Aortic smooth muscle cell (primary cell): ENCODE measurements around the gene PRR30. TPM values are rescaled to one million over a fixed set of nuclear protein-coding genes. Genes with fewer than 3 reads are reported as not detected.

Experiments used
- total RNA-seq: library from RNA; depleted of rRNA; stranded (reverse); fragments of >200 nt; gene quantifications from 2 replicates; pipeline ENCODE4 v1.2.3, GENCODE V29; 2014

PRR30 gene
- total RNA-seq, result not detected in 2 replicates

DNA sequence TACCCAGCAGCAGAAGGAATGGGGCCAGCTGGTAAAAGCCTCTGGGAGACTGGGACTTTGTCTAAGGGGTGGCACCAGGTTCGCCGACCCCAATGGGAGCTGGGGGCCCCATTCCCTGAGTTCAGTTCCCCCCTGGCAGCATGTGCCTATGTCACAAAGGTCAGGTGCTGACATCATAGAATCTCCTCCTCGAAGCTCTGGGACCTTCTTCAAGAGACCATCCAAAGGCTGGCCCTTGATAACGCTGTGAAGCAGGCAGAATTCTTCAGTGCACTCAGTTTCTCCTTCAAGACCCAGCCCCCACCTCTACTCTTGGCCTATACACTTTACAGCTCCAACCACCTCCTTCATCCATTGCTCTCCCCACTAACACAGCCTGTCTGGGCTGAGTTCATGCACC, at the start of gene PRR30:
PRR30 (minus strand) TSS at position 101 of the 400 bp plus-strand sequence. CDS start 1,081 bp downstream, outside the sequence.

DNA sequence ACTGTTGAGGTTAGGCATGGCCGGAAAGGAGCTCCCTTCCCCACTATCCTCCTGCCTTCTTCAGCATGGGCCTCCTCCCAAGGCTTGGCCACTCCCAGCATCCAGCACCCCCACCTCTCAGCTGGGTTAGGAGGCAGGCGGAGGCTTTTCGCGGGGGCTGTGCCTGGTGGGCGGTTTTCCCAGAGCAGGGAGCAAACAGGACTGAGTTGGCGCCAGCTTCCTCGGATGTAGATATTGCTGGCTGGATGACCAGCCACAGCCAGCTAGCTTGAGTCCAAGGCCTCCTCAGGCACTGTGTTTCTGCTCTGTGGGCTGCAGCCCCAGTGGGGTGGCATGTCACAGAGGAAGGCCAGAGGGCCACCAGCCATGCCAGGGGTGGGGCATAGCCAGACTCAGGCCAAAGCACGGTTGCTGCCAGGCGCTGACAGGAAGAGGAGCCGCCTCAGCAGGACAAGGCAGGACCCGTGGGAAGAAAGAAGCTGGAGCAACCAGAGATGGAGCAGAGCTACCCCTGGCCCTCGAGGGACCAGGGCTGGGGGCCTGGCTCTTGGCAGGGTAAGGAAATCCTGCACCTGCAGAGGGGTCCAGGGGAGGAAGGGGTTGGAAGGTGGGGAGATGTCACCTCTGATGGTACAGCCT, 9.7 kb upstream of the PRR30 start, which contains the start of gene TCF23:
TCF23 (plus strand) TSS at position 204 of the 639 bp plus-strand sequence; CDS start at position 334, 130 bp downstream.

DNA sequence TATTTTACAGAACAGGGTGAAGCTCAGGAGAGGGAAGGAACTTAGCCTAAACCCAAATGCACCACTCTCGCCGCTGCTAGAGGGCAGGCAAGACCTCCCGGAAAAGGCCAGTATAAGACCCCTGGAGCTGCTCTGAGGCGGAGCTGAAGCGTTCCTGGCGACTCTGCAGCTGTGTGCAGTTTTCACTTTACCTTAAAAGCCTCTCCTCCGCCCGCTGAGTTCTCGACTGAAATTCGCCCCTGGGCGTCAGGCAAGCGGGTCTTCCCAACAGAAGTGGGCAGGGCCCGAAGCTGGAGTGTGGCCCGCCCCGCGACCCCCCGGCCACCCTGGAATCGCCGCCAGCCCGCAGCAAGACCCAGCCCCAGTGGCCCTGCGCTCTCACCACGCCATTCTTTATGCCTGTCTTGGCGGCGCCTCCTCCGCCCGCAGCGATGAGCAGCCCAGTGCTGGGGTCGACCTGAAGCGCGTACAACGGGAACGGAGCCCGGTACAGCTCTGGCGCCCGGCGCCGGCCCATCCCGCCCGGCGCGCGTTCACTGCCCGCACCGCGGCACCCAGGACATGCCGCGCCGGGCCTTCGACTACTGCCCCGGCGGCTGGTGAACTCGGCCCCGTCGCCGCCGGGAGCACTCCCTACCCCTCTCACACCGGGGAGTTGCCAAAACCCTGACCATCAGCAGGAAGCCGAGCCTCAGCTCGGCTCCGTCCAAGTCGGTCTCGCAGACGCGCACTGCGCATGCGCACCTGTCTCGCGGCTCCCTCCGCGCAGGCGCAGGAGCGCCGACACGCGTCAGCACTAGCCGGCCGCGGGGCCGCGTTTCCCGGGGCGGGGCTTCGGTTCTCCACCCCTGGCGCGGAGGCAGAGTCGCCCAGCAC, 5.1 kb downstream of the PRR30 start, which contains the start of gene PREB:
PREB (minus strand) TSS at position 732 of the 876 bp plus-strand sequence; CDS start at position 517, 215 bp downstream.

DNA sequence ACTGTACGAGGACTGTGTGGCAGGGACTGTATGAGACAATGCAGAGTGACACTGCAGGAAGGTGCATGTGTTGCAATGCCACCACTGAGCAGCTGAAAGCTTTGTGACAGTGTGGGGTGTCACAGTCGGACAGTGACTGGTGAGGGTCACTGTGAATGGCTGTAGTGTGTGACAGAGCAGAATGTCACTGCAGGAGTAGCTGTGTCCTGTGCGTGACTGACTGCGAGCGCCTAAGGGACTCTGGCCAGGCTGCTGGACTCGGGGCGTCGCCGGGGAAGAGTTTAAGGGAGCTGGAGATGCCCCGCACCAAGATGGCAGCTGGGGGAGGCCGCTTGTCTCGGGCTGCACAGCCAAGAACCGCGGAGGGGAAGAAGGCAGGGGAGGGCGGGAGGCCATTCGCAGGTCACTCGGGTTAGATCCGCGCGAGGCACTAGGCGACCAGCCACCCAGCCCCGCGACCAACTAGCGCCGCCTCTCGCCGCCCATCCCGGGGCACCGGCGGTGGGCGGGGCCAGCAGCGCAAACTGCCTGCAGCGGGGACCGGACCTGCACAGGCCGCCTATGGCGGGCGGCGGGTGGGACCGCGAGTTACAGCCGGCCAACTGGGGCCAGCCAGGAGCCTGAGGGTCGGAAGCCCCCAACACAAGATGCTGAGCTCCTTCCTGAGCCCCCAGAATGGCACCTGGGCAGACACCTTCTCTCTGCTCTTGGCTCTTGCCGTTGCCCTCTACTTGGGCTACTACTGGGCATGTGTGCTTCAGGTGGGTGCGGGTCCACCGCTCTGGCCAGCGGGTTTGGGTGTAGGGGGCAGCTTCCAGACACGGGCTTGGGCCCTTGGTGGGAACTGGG, 15.7 kb downstream of the PRR30 start, which contains the start of gene ABHD1:
ABHD1 (plus strand) TSS at position 514 of the 849 bp plus-strand sequence; CDS start at position 648, 134 bp downstream.

DNA sequence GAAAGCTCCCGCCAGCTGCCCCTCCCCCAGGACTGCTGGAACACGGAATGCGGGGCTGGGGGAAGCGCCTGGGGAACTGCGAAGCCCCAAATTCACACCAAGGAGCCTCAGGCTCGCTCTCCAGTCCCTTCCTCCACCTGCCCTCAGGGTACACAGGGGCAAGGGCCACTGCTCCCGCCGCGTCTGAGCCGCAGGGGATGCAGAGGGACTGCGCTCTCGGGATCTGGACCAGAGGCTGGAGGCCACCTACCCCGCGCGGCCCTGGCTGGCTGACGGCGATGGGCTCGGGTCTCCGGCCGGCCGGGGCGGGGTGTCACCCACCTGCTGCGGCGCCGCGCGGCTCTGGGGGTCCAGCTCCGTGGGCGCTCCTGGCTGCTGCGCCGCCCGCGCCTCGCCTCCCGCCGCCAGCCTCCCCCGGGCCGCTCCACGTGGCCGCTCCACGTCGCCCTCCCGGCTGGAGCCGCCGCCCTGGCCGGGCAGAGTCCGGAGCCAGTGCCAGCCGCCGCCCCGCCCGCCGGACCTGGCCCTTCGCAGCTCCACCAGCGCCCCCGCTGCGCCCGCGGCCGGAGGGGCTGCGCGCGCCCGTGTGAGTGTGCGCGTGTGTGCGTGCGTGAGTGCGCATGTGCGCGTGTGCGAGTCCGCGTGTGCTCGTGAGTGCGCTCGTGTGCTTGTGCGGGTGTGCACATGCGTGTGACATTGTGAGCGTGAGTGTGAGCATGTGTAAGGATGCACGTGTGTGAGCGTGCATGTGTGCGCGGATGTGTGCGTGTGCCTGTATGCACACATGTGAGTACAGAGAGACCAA, 20.5 kb downstream of the PRR30 start, which contains the start of gene CGREF1:
CGREF1 (minus strand) TSS at position 604 of the 805 bp plus-strand sequence. CDS start 14,762 bp downstream, outside the sequence.

Other genes with a start within 250 kb of the PRR30 start
- gene MAPRE3, start 168.8 kb downstream of the PRR30 start, total RNA-seq, result 3.6 and 5.7 TPM in 2 replicates
- gene TMEM214, start 106.4 kb downstream of the PRR30 start, total RNA-seq, result 38.1 and 38.7 TPM in 2 replicates
- gene AGBL5, start 87.7 kb downstream of the PRR30 start, total RNA-seq, result 16.5 and 20.5 TPM in 2 replicates
- gene OST4, start 67.8 kb downstream of the PRR30 start, total RNA-seq, result 560 and 659 TPM in 2 replicates
- gene EMILIN1, start 60.8 kb downstream of the PRR30 start, total RNA-seq, result 260 and 292 TPM in 2 replicates
- 0.81 and 1.3 TPM in 2 replicates for gene KHK, start 52.6 kb downstream of the PRR30 start, total RNA-seq
- 7.0 and 12.2 TPM in 2 replicates for gene CGREF1, start 20.3 kb downstream of the PRR30 start, total RNA-seq
- gene ABHD1, start 15.6 kb downstream of the PRR30 start, total RNA-seq, result 0.40 TPM in 1 of 2 replicates, not detected in the other
- gene PREB, start 4.8 kb downstream of the PRR30 start, total RNA-seq, result 40.1 and 54.8 TPM in 2 replicates
- gene TCF23, start 9.6 kb upstream of the PRR30 start, total RNA-seq, result not detected in 2 replicates
- gene ATRAID, start 72.6 kb upstream of the PRR30 start, total RNA-seq, result 219 and 241 TPM in 2 replicates
- 6.2 and 10.8 TPM in 2 replicates for gene SLC5A6, start 72.9 kb upstream of the PRR30 start, total RNA-seq
- gene CAD, start 78.0 kb upstream of the PRR30 start, total RNA-seq, result 20.6 and 26.8 TPM in 2 replicates
- 0.19 TPM in 1 of 2 replicates, not detected in the other for gene SLC30A3, start 123.6 kb upstream of the PRR30 start, total RNA-seq
- gene DNAJC5G, start 136.0 kb upstream of the PRR30 start, total RNA-seq, result not detected in 2 replicates
- gene TRIM54, start 143.0 kb upstream of the PRR30 start, total RNA-seq, result 0.13 and 0.19 TPM in 2 replicates
- gene UCN, start 169.0 kb upstream of the PRR30 start, total RNA-seq, result 0.40 and 0.50 TPM in 2 replicates
- 72.7 and 75.7 TPM in 2 replicates for gene MPV17, start 183.7 kb upstream of the PRR30 start, total RNA-seq
- gene GTF3C2, start 217.4 kb upstream of the PRR30 start, total RNA-seq, result 21.0 and 22.5 TPM in 2 replicates
- 29.8 and 33.2 TPM in 2 replicates for gene EIF2B4, start 230.9 kb upstream of the PRR30 start, total RNA-seq
- gene SNX17, start 231.2 kb upstream of the PRR30 start, total RNA-seq, result 136 and 145 TPM in 2 replicates
- gene ZNF513, start 241.3 kb upstream of the PRR30 start, total RNA-seq, result 6.4 and 7.5 TPM in 2 replicates